PC-9 (cell line): Measurements from ENCODE around the gene CFC1B. TPM values are rescaled to one million over a fixed set of nuclear protein-coding genes. Genes with fewer than 3 reads are reported as not detected.
"Not testable (repeated sequence)": the region's sequence is repeated elsewhere in the genome, so short reads cannot be mapped to it uniquely, and the experiment has no call there.

Experiments used
- Bru-seq: library from RNA; stranded (reverse); fragments of 400-500 nt; gene quantifications from one replicate; lab custom pipeline; 2021; lab: Mats Ljungman, UMichigan
- BruChase-seq, 2 experiments: library from RNA; stranded (reverse); fragments of 400-500 nt; gene quantifications; one replicate each; lab custom pipeline; 2021; lab: Mats Ljungman, UMichigan
- BruUV-seq: library from RNA; stranded (reverse); fragments of 400-500 nt; replicated peaks from 2 replicates; lab custom pipeline; 2021; lab: Mats Ljungman, UMichigan
- CTCF ChIA-PET: fragments of 300-600 bp; sonication (Branson Sonifier 250); formaldehyde crosslinking; loops from one replicate; lab custom pipeline; 2022; ENCODE audit warnings: antibody characterized with exemption; lab: Charles Lee
- POLR2A ChIA-PET: fragments of 300-600 bp; sonication (Branson Sonifier 250); formaldehyde crosslinking; loops from one replicate; lab custom pipeline; 2022; ENCODE audit warnings: antibody characterized with exemption; ENCODE audit not compliant: unreplicated experiment; lab: Charles Lee
- DNase-seq, 2 experiments: peaks; one replicate each; pipeline versions ENCODE4 v3.0.0 to v3.0.0-alpha.2; 2015 to 2022; ENCODE audit warnings: mixed read lengths in 1 of 2
- H2AFZ ChIP-seq: fragments of 200-600 bp; sonication (generic); 2 replicates; pipeline ENCODE4 v1.8.1; 2017; ENCODE audit warnings: antibody characterized with exemption
- H3F3A ChIP-seq: fragments of 200-600 bp; sonication (generic); 2 replicates; pipeline ENCODE4 v1.8.1; 2017; ENCODE audit warnings: antibody characterized with exemption, mild to moderate bottlenecking, low read depth; ENCODE audit not compliant: insufficient read depth
- H3K27ac ChIP-seq: fragments of 200-600 bp; sonication (generic); 2 replicates; pipeline ENCODE4 v1.6.1; 2016; ENCODE audit warnings: mixed run types
- H3K27me3 ChIP-seq: fragments of 200-600 bp; sonication (generic); 2 replicates; pipeline ENCODE4 v1.6.1; 2016; ENCODE audit warnings: low read depth, mixed run types; ENCODE audit not compliant: insufficient read depth
- H3K36me3 ChIP-seq: fragments of 200-600 bp; sonication (generic); 2 replicates; pipeline ENCODE4 v1.6.1; 2016; ENCODE audit warnings: low read depth, mixed run types
- H3K4me1 ChIP-seq: fragments of 200-600 bp; sonication (generic); replicated peaks from 2 replicates; pipeline ENCODE4 v1.6.1; 2016; ENCODE audit warnings: mixed run types; ENCODE audit not compliant: insufficient read depth
- H3K4me2 ChIP-seq: fragments of 200-600 bp; sonication (generic); 2 replicates; pipeline ENCODE4 v1.6.1; 2017; ENCODE audit warnings: mixed run types
- H3K4me3 ChIP-seq: fragments of 200-600 bp; sonication (generic); 2 replicates; pipeline ENCODE4 v1.6.1; 2016; ENCODE audit warnings: mixed run types
- H3K79me2 ChIP-seq: fragments of 200-600 bp; sonication (generic); 2 replicates; pipeline ENCODE4 v1.6.1; 2017; ENCODE audit warnings: low read depth, mixed run types
- H3K9me2 ChIP-seq: fragments of 200-600 bp; sonication (generic); 2 replicates; pipeline ENCODE4 v1.8.1; 2017; ENCODE audit warnings: mild to moderate bottlenecking; ENCODE audit not compliant: insufficient read depth
- H3K9me3 ChIP-seq: fragments of 200-600 bp; sonication (generic); 2 replicates; pipeline ENCODE4 v1.8.1; 2016; ENCODE audit warnings: low read depth; ENCODE audit not compliant: insufficient read depth
- H4K20me1 ChIP-seq: fragments of 200-600 bp; sonication (generic); 2 replicates; pipeline ENCODE4 v1.8.1; 2017; ENCODE audit not compliant: insufficient read depth
- intact Hi-C: fragments of 100-400 bp; cut with micrococcal nuclease; formaldehyde crosslinking; loops from one replicate; pipeline ENCODE4 v1.10.0; 2022; ENCODE audit not compliant: unreplicated experiment
- long read RNA-seq: library from polyadenylated mRNA; stranded (forward); transcript quantifications from one replicate; pipeline ENCODE4 v2.0.0, GENCODE V29; 2022
- total RNA-seq: library from RNA; stranded (reverse); gene quantifications from 2 replicates; pipeline ENCODE4 v1.2.3, GENCODE V29; 2021

Gene CFC1B
- not detected in 2 replicates for total RNA-seq
- Bru-seq, nascent RNA = not detected
- not detected for BruChase-seq, experiment 1, labeled RNA remaining after a 2-hour chase
- BruChase-seq, experiment 2, labeled RNA remaining after a 6-hour chase = not detected
- long read RNA-seq = 0 reads

DNA sequence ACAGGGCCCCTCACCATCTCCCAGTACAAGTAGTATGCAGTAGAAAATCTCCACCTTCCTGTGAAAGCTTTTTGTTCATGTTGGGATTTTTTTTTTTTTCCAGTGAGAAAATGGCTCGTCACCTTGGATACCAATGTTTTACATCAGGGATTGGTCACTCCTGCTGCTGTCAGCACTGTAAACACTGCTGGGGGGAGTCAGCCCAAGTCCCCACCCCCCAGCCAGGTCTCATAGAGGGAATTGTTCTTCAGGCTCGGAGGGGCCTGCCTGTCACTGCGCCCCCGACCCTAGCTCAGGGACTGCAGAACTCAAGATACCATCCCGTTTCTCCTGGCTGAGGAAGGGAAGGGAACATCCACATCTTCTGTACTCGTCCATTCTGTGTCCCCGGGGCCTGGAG lies at the start of gene CFC1B:
Gene CFC1B (plus strand): TSS at position 231 of the 400 bp plus-strand sequence. CDS start 263 bp downstream, outside the sequence.
- H2AFZ ChIP-seq, DNase-seq, H3K27ac ChIP-seq, H3K79me2 ChIP-seq, H3K9me2 ChIP-seq, H3F3A ChIP-seq, H4K20me1 ChIP-seq, POLR2A ChIA-PET, H3K4me2 ChIP-seq, H3K9me3 ChIP-seq, BruUV-seq, H3K27me3 ChIP-seq, intact Hi-C loops, H3K4me1 ChIP-seq, CTCF ChIA-PET, H3K4me3 ChIP-seq, H3K36me3 ChIP-seq: not testable (repeated sequence)

DNA sequence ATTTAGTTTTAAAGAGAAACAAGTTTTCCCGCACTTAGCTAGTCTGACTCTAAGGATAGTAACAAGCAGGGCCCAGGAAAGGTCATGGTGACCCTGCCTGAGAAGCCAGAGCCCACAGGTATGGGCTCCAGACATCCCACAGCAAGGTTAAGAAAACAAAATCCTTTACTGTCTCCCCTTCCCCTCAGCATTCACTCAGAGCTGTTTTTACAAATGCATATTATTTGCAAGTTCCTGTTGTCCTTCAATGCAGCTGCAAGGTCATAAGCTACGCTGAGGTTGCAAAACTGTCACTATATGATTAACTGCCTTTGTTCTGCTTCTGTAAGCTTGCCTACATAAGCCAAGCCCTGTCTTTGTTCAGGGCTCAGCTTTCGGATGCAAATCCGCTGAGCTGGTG lies 29.9 kb upstream of the CFC1B start:
- H3K27me3 ChIP-seq, H4K20me1 ChIP-seq, H3F3A ChIP-seq, H3K79me2 ChIP-seq, H3K4me3 ChIP-seq, H3K4me1 ChIP-seq, intact Hi-C loops, POLR2A ChIA-PET, CTCF ChIA-PET, BruUV-seq, H3K27ac ChIP-seq, H3K9me3 ChIP-seq, H2AFZ ChIP-seq, H3K9me2 ChIP-seq, H3K36me3 ChIP-seq, H3K4me2 ChIP-seq, DNase-seq: not testable (repeated sequence)

DNA sequence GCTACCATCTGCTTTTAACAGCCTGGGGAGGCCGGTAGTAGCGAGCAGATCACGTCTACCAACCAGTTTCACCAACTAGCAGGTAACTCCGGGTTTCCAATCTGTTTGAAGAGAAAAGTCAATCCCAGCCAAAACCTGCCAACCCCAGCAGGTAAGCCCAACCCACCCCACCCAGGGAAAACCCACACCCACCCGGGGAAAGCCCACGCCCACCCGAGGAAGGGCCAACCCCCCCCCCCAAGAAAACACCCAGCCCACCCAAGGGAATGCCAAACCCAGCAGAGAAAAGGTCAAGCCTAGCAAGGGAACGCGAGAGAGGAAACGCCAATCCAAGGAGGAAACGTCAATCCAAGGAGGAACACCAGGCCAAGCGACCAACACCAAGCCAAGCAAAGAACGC lies 11.8 kb upstream of the CFC1B start, which contains the start of gene POTEI:
Gene POTEI (minus strand): TSS at position 101 of the 400 bp plus-strand sequence. CDS start 93 bp downstream, at position 8.
- intact Hi-C loops, H3K79me2 ChIP-seq, H3K27me3 ChIP-seq, DNase-seq, H3K4me2 ChIP-seq, H3F3A ChIP-seq, H3K9me2 ChIP-seq, H4K20me1 ChIP-seq, CTCF ChIA-PET, BruUV-seq, H3K9me3 ChIP-seq, H3K4me1 ChIP-seq, H3K4me3 ChIP-seq, H3K36me3 ChIP-seq, H2AFZ ChIP-seq, H3K27ac ChIP-seq, POLR2A ChIA-PET: not testable (repeated sequence)

DNA sequence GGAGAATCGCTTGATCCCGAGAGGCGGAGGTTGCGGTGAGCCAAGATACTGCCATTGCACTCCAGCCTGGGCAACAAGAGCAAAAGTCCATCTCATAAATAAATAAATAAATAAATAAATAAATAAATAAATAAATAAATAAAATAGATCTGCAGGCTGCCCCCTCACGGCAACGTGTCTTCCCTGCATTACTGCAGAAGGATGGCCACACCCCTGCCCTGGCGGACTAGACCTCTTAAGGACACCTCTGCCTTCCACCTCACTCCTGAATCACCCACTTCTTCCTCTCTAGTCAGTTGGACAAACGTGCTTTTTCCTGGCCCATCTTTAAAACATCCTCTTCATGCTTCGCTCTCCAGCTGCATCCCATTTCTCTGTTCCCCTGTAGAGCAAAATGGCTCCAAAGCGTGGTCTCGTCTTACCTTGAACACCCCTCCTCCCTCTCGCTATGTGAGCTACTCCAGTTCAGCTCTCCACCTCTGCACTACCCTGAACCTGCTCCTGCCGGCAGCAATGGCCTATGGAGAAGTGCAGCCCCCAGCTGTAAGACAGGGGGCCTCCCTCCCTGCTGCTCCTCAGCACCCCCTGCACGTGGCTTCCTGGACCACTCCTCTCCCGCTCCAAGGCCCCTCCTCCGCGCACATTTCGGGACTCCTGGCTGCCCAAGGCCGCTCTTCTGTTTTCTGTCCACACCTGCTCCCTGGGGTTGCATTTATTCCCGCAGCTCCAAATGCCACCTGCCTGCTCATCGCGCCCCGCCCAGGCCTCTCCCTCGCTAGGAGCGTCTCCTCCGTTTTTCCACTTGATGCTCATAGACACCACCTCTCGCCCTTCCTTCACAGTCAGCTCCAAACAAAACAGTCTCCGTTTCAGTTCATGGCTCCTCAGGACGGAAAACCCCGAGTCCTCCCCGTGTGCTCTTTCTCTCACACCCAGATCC lies 9.9 kb upstream of the CFC1B start:
- intact Hi-C loops, CTCF ChIA-PET, BruUV-seq, H3K27me3 ChIP-seq, H3K27ac ChIP-seq, H3K9me2 ChIP-seq, H3K4me1 ChIP-seq, POLR2A ChIA-PET, H3K79me2 ChIP-seq, H3F3A ChIP-seq, H4K20me1 ChIP-seq, H3K4me3 ChIP-seq, DNase-seq, H3K36me3 ChIP-seq, H2AFZ ChIP-seq, H3K9me3 ChIP-seq, H3K4me2 ChIP-seq: not testable (repeated sequence)

DNA sequence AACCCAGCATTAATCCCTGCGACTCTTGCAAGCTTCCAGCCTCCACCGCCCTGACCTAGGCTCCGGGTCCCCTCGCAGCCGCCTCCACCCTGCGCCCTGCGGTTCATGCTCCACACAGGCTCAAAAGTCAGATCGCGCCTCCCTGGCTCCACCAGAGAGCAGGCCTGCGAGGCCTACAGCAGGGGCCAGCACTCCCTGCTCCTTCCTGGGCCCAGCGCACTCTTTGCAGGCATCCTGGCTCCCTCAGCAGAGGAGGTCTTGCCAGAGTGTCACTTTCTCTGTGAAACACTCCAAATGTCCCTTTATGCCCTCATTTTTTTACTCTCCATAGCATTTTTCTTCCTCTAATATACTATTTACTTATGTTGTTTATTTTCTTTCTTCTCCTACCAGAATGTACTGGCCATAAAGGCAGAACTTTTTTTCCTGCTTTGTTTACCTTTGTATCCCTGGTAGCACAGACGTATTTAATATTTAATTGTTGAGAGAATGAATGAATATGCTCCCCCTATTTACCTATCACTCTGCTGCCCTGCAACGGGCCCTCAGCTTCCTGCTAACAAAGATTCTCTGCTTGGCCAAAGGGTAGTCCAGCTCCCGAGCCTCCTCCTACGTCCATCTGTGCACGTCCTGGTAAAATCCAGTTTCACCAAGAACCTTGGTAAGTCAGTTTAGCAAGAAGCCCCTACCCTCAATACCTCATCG lies 9.1 kb upstream of the CFC1B start:
- H3K9me2 ChIP-seq, H3K36me3 ChIP-seq, H3K79me2 ChIP-seq, H4K20me1 ChIP-seq, CTCF ChIA-PET, DNase-seq, H3K4me3 ChIP-seq, H2AFZ ChIP-seq, POLR2A ChIA-PET, H3K4me1 ChIP-seq, H3F3A ChIP-seq, intact Hi-C loops, BruUV-seq, H3K27me3 ChIP-seq, H3K9me3 ChIP-seq, H3K27ac ChIP-seq, H3K4me2 ChIP-seq: not testable (repeated sequence)

DNA sequence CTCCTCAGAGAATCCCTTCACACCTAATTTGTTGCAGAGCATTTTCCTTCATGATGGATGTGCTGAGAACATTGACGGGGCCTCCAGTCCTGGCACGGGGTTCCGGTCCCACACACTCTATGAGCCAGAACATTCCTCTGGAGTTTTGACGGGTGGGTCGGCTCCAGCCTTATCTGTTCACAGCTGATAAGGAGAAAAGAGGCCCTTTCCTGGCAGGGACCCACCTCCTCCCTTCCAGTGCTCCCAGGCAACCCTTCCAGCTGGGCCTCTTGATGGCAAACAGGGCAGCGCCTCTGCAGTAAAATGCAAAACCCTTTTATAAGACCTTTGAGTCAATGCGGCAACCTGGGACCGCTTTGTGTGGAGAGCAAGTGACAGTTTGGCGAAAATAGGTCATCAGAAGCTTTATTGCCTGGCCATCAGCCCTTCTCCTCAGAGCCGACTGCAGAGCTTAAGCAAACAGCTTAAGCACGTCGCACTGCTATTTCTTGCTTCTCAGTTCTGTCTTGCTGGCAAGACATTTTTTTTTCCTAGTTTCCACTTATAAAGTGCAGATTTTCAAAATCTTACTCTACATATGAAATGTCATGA lies 2.4 kb upstream of the CFC1B start:
- H3K9me2 ChIP-seq, H4K20me1 ChIP-seq, H3F3A ChIP-seq, H2AFZ ChIP-seq, intact Hi-C loops, DNase-seq, H3K9me3 ChIP-seq, H3K79me2 ChIP-seq, H3K27ac ChIP-seq, POLR2A ChIA-PET, CTCF ChIA-PET, H3K27me3 ChIP-seq, H3K4me1 ChIP-seq, H3K4me3 ChIP-seq, BruUV-seq, H3K4me2 ChIP-seq, H3K36me3 ChIP-seq: not testable (repeated sequence)
